Stimulated activated CD4-positive, alpha-beta T cell treated with anti-CD3 and anti-CD28 coated beads, TNF-alpha, amount 100 ng/mL, for 48 hours (primary cell): ENCODE data around the gene IL2RG.

ENCODE experiments used
- DNase-seq, 3 donors: peaks; one replicate each; pipeline ENCODE4 v3.0.0-alpha.2; 2020; ENCODE audit warnings: low read depth in 3 of 3

IL2RG gene

DNA sequence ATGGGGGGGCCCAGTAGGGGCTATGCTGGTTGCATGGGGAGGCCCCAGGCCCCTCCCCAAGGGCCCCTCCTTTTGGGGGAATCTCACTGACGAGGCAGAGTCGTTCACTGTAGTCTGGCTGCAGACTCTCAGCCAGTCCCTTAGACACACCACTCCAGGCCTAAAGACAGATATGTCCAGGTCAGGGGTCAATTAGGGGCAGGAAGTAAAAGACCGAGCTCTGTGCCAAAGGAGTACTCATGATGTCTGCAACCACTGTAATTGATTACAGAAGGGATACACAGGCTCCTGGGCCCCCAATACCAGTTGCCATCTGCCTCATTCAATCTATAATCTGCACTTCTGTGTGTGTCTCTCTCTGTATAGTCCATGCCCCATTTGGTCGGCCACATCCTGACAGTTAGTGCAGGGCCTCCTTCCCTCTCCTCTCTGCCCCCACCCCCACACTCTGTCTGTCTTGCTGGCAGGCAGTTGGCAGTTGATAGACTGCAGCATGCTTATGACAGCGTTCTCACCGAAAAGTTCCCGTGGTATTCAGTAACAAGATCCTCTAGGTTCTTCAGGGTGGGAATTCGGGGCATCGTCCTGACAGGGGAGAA, 3.5 kb downstream of the IL2RG start:
- no peak for DNase-seq

DNA sequence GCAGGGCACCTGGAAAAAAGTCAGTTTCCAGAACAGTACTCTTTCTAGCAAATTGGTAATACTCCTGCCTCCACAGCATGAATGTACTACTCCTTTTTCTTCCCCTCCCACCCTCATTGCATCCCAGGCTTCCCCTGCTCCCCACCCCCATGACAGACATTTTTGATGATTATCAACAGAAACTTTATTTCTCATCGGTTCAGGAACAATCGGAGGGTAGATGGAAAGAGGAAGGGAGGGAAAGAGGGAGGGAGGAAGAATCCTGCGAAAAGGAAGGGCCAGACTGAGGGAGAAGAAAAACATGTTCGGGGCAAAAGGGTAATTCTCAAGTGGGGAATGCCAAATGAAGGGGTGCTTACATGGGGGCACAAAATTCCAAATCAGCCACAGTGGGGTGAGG, 4.1 kb downstream of the IL2RG start:
- no peak for DNase-seq

DNA sequence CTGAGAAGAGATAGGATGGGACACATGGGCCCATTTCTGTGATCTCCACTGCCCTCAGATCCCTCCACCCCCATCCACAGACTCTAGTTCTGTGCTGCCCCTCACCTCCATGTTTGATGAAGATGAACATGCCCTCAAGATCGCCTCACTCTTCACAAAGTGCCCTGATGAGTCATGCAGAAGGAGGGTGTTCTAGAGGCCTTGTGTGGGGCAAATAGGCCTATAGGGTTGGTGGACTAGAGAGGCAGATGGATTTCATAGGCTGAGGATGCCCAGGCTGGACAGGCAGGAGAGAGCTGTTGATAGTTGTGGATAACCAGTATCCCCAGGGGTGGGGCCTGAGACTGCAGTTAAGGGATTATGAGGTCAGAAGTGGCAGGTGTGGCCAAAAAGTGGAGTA, 5.0 kb downstream of the IL2RG start, which contains the start of gene CXorf65:
Gene CXorf65, minus strand, starts transcription at position 314 of the 400 bp plus-strand sequence. Its CDS starts 184 bp downstream, at position 130.
- no peak for DNase-seq

- DNase-seq: no peak
Observed at GRCh38 chrX:71105628-71106027, 5.7 kb downstream of the IL2RG start.

GRCh38 chrX:71103110-71103983, 8.0 kb downstream of the IL2RG start:
- DNase-seq: no peak

- DNase-seq: no peak
Observed at GRCh38 chrX:71102292-71102691, 9.1 kb downstream of the IL2RG start.

GRCh38 chrX:71100581-71101505, 10.5 kb downstream of the IL2RG start:
- DNase-seq: no peak

- DNase-seq: no peak
Observed at GRCh38 chrX:71099736-71100135, 11.6 kb downstream of the IL2RG start.

DNA sequence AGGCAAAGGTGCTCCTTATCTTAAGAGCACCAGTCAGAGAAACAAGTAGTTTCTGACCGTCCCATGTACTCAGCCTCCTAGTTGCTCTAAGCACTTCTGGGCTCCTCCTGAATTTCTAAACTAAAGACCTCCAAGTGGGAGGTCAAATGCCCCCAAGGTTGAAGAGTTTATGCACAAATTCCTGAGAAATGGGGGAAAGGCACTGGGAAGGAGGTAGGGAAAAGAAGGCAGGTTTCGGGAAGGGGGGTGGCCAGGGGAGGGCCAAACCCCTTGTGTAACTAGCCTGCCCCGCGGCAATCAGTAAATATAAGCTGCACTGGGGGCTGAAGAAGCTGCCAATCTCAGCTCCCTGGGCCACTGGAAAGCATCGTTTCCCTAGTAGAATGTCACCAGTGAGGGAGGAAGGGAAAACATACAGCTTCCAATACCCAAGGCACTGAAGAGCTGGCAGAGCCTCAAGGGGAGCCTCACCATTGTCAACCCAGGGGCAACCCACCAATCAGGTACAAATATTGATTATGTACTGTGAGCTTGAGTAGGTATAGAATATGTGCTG, 12.3 kb downstream of the IL2RG start:
- no peak for DNase-seq

GRCh38 chrX:71098302-71098701, 13.1 kb downstream of the IL2RG start:
- peak in 2 of 3 donors; percentile 39 to 74 for DNase-seq

GRCh38 chrX:71096760-71097032, 14.7 kb downstream of the IL2RG start:
- no peak for DNase-seq

- DNase-seq: no peak
Observed at GRCh38 chrX:71095981-71096759, 15.2 kb downstream of the IL2RG start.

DNA sequence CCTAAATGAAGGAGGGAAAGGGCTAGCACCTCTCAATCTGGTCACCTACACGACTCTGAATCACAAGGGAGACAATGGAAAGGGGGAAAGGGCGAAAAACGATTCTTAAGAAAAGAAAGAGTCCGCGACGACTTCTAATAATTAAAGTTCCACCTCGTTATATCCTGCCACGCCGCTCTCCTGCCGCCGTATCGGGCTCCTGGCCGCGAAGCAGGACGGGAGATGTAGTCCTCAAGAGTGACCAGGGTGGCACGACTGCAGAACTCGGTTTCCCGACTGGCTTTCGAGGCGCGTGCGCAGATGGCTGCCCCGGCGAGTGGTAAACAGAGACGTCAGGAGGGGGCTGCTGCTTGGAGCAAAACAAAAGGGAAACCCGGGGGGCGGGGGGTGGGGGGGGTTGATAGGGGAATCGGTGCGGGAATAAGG, 15.8 kb downstream of the IL2RG start, which contains the start of gene FOXO4:
Gene FOXO4, plus strand, starts transcription at position 297 of the 426 bp plus-strand sequence. CDS start 678 bp downstream, outside the sequence.
- peak; percentile 67 to 77 (median 76) for DNase-seq

- no peak for DNase-seq
Observed at GRCh38 chrX:71095033-71095432, 16.3 kb downstream of the IL2RG start.

GRCh38 chrX:71091263-71091662, 20.1 kb downstream of the IL2RG start:
- DNase-seq: no peak

GRCh38 chrX:71085900-71086299, 25.5 kb downstream of the IL2RG start:
- DNase-seq: no peak

DNA sequence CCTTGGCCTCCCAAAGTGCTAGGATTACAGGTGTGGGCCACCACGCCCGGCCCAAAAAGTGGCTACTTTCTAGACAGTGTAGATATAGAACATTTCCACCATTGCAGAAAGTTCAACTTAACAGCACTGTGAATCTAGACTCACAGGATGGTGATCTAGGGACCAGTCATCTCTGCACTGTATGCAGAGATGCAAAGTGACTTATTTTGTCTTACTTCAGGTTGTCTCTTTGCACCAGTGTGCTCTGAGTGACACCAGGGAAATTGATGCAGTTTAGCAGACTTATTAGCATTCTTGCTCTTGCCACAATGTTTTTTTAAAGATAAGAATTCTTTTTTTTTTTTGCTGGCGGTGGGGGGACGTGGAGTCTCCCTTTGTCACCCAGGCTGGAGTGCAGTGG, 28.6 kb downstream of the IL2RG start:
- DNase-seq: no peak

DNA sequence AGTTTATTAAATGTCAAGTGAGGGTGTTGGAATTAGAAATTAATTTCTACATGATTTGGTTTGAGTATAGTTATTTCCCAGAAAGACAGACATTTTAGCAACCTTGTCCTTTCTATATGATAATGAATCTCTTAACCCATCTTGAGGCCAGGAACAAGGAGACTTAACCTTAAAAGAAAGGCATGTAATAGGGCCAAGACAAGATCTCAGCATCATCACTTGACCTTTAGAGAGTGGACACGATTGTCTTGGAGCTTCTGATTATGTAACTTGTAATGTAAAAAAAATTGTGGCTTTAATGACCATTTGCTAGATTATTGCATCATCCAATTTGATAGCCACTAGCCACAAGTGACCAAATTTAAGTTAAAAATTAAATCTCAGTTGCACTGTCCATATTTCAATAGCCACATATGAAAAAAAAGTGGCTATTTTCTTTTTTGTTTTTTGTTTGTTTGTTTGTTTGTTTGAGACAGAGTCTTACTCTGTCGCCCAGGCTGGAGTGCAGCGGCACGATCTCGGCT, 29.2 kb downstream of the IL2RG start:
- DNase-seq: no peak

DNA sequence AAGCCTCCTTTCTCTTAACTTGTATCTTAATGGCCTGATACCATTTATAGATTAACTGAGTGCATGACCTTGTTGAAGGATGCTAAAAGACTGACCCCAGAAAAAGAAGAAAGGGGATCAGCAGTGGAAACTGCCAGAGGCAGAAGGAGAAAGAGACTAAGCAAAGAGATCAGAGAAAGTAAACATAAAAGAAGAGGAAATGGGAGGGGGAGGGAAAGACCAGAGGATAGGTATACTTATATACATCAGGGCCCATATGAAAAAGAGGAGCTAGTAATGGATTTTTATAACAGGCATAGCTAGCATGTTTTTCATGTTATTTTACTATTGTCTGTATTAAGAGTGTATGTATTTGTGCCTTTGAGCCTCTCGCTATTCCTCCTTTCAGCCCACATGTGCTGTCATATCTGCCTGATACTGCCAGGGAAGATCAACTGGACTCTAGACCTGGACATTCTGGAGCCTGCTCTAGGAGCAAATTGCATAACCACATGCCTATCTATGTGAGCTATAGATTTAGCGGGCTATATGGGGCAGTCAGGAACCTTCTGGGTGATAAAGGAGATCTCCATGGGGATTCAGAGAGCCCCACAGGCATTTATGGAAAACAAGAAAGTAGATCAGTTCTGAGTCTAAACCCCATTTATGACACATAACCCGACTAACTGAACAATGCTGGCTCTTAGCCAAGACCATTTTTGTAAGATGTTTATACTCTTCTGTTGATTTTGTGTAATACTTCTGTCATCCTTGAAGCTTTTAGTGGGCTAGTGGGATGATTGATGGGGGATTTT, 29.9 kb downstream of the IL2RG start:
- no peak for DNase-seq

- DNase-seq: no peak
Observed at GRCh38 chrX:71070531-71070930, 40.8 kb downstream of the IL2RG start.
